GM12891 (cell line): ENCODE data around the gene SLC1A2.
"Not testable (repeated sequence)": the region's sequence is repeated elsewhere in the genome, so short reads cannot be mapped to it uniquely, and the experiment has no call there.

Source experiments
- PAX5 ChIP-seq: IDR thresholded peaks from 2 replicates; pipeline ENCODE4 v1.6.1; 2011; ENCODE audit warnings: low read length, moderate library complexity, mild to moderate bottlenecking; ENCODE audit not compliant: insufficient read depth, severe bottlenecking
- POLR2A ChIP-seq: IDR thresholded peaks from 2 replicates; pipeline ENCODE4 v1.6.1; 2011; ENCODE audit warnings: low read depth, low read length, control low read depth
- POLR2AphosphoS5 ChIP-seq: IDR thresholded peaks from 2 replicates; pipeline ENCODE4 v1.6.1; 2011; ENCODE audit warnings: low read depth, low read length, control low read depth
- SPI1 ChIP-seq: IDR thresholded peaks from 2 replicates; pipeline ENCODE4 v1.6.1; 2011; ENCODE audit warnings: low read depth, low read length, control low read depth

DNA sequence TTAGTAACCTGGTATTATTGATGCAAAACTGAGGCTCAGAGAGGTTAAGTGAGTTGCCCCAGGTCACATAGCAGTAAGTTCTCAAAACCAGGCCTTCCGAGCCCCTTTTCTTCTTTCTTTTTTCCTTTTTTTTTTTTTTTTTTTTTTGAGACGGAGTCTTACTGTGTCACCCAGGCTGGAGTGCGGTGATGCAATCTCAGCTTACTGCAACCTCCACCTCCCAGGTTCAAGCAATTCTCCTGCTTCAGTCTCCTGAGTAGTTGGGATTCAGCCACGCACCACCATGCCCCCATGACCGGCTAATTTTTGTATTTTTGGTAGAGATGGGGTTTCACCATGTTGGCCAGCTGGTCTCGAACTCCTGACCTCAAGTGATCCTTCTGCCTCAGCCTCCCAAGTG, 192.6 kb downstream of the SLC1A2 start:
- TF ChIP-seq POLR2A, POLR2AphosphoS5, SPI1, PAX5: not testable (repeated sequence)
